Stimulated activated CD8-positive, alpha-beta memory T cell treated with anti-CD3 and anti-CD28 coated beads, Interleukin-12 subunit alpha, Interleukin-12 subunit beta, amount 100 ng/mL, for 1 hour (primary cell): Measurements from ENCODE around the gene HS1BP3.

Experiments used
- DNase-seq: peaks from one replicate; pipeline ENCODE4 v3.0.0-alpha.2; 2020; ENCODE audit warnings: low read depth

Gene HS1BP3

DNA sequence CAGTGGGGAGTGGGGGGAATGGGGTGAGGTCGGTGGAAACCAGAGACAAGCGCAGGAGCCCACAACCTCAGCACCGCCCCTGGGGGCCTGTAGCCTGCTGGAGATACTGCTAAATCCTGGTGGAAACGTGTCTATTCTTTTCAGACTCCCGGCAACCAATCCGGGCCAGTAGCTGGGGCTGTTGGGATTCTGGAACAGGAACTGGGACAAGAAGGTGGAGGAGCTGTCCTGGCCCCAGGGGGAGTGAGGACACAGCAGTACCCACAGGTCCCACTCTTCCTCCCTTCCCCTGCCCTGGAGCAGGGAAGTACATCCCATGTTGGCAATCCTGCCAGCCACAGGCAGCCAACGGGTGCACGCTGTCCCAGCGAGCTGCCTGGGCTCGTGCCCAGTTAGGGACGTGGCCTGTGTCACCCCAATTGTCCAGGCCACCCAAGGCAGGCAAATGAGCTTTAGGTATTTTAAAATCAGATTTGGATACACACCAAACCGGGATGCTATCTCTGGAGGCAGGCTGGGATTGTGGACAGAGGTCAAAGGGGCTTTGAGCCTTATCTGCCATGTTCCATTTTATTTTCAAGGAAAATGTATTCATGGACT, 51.8 kb downstream of the HS1BP3 start:
- no peak for DNase-seq

DNA sequence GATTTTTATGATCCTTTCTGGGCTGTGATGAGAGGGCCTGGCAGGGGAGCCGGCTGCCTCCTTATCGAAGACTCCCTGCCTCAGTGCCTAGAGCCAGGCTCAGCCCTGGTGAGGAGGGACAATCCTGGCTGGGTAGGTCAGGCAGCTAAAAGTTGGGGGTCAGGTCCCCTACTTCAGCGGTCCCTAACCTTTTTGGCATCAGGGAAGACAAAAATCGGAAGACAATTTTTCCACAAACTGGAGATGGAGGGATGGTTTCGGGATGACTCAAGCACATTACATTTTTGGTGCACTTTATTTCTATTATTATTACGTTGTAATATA, 53.1 kb downstream of the HS1BP3 start:
- DNase-seq: no peak

DNA sequence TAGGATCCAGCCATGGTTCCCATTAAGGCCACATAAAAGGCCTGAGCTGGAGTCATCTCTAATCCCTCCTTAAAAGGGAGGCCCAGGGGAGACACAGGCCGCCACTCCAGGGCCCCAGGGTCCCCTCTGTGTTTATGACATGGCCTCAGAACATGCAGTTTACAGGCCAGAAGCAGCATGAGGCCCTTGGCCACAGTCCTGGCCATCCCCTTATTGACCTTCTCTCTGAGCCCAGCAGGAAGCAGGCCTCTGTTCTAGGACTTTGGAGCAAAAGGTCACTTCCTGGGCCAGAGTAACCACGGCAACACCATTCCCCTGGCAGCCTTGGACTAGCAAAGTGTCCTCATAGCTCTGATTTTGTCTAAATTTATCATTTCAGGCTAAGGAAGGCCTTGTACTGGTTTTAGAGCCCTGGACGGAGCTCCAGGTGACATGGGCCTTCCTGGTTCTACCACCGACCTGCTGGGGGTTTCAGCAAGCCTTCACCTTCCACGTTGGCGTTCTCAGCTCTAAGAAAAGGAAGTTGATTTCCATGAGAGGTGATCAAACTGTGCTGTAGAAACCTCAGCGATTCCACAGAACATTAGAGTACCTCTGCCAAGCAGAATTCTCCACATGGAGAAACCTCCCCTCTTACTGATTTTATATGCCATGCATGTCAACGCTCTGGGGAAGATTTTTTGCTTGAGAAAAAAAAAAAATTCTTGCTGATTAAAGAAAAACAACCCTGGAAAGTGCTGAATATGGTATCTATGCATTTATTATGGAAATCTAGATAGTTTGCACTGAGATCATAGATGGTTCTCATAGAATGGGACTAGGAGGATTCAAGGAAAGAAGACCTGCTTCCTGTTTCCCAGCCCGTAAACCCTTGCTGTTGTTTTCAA, 53.7 kb downstream of the HS1BP3 start:
- DNase-seq: no peak

DNA sequence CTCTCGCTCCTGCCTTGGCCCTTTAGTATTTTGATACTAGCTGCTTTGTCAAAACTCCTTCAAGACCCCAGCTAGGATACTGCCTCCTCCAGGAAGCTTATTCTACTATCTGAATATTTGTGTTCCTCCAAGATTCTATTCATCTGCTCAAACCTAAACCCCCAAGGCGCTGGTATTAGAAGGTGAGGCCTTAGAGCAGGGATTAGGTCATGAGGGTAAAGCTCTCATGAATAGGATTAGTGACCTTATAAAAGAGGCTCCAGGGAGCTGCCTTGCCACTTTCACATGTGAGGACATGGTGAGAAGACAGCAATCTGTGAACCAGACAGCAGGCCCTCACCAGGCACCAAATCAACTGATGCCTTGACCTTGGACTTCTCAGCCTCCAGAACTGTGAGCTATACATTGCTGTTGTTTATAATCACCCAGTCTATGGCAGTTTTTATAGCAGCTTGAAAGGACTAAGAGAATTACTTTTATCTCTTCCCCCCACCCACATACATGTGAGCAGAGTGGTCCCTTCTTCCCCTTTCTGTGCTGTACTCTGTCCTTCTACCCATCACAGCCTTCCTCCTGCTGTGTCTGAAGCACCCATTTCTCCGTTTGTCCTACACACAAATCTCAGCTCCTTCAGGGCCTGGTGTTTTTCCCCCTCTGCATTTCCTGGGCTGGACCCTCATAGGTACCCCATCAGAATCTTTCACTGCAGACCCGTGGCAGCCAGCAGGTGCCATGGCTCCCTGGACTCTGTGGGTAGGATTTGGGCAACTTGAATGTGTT, 54.5 kb downstream of the HS1BP3 start:
- no peak for DNase-seq

DNA sequence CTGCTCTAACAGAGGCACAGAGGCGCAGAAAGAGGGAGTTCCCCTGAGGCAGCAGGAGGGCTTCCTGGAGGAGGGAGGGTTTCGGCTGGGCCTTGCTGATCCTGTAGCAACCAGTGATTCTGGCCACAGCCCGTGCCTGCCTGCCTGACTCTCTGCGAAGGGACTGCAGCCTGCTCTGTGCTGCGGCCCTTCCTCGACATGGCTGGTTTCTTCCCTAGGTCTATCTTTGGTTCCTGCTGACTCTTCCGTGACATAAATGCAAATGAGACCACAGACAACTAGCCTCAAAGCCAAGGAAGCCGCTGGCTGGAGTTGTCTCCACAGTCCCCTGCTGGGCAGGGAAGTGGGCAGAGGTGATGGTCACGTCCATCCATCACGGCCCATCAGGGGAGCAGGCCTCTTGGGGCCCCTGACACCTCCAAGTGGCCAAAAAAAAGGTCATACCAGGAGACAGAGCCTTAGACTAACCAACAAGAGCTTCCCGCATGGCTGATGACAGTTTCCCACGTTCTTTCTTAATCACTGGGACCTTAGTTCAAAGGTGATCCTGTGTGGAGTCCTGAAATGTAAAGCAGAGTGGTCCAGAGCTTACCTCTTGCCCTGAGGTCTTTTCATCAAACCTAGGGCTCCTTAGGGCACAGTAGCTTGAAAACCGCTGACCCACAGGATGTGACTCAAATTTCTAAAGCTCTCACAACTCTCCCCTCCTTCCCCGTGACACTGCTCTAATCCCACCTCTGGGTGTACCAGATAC, 55.3 kb downstream of the HS1BP3 start:
- DNase-seq: no peak

DNA sequence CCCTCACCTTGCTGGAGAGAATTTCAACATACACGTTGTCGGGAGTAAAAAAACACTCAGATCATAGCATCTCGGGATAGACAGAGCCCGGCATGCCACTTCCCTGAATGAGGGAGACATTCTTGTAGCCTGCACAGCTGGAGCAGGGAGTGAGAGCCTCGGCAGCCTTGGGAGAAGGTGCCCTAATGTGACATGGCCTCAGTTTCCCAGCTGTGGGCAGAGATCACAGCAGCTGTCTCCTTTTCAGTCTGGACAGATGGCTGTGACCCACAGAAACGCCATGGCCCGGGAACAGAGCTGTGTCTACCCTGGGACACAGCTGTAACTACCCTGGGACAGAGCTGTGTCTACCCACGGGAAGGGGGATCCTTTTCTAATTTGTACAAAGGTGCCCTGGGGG, 55.9 kb downstream of the HS1BP3 start:
- DNase-seq: no peak

DNA sequence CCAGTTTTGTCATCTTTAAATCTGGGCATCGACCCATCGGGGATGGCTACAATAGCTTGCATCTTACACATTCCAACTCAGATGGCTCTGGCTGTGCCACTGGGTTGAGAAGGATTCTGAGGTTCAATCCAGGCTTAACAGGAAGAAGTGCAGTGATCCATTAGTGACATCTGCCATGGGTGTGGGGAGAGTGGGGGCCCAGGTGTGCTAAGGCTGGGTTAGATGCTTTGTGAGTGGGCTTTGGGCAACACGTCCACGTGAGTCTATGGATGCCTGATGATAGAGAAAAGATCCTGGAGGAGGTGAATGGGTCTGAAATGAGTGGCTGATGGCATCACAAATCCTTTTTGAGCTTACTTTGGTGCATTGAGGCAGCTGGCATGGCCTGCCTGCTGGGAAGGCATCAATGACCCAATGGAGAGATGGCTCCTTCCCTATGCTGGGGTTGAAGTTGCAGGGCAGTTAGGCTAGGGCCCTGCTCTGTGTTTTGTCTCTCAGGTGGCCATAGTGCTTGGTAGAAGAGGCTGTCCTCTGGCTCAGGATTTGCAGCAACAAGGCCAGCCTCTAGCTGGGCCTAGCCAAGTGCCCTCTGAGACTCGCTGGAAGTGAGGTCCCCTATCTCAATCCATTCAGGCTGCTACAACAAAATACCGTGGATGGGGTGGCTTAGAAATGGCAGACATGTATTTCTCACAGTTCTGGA, 56.7 kb downstream of the HS1BP3 start:
- no peak for DNase-seq

DNA sequence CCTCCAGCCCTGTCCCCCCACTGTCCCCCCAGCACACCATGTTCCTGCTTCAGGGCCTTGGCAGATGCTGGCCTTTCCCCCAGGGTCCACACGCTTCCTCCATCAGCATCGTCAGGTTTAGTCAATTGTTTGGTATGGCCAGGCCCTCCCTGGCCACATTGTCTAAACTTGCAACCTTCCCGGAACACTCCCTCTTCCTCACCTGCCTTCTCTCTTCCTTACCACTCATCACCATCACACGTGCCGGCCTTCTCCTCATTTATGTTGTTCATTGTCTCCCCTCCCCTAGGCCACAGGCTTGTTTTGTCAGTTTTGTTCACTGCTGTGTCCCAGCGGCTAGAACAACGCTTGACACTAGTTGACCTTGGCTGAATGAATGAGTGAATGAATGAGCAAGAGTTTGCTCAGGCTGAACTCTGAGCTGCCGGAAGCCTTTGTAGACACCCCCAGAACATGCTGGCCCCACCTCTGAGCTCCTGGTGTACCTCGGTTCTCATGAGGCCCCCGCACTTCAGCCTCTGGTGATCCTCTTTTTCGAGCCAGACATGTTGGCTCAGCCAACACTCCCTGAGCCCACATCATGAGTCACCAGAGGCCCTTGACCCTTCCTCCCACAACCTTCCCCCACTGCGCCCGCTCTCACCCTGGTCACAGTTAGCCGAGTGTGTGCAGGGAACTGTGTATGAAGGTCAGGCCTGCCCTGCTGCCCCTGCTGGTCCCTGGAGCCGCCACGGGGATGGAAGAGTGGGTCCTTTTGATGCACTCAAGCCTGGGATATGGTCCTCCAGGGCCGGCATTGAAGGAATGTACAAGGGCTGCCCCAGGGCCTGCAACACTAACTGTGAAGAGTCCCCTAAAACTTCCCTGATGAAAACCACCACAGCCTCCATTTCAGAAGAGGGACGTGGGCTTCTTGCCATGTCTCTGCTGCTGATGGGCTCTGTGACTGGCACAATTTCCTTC, 57.5 kb downstream of the HS1BP3 start:
- DNase-seq: no peak

DNA sequence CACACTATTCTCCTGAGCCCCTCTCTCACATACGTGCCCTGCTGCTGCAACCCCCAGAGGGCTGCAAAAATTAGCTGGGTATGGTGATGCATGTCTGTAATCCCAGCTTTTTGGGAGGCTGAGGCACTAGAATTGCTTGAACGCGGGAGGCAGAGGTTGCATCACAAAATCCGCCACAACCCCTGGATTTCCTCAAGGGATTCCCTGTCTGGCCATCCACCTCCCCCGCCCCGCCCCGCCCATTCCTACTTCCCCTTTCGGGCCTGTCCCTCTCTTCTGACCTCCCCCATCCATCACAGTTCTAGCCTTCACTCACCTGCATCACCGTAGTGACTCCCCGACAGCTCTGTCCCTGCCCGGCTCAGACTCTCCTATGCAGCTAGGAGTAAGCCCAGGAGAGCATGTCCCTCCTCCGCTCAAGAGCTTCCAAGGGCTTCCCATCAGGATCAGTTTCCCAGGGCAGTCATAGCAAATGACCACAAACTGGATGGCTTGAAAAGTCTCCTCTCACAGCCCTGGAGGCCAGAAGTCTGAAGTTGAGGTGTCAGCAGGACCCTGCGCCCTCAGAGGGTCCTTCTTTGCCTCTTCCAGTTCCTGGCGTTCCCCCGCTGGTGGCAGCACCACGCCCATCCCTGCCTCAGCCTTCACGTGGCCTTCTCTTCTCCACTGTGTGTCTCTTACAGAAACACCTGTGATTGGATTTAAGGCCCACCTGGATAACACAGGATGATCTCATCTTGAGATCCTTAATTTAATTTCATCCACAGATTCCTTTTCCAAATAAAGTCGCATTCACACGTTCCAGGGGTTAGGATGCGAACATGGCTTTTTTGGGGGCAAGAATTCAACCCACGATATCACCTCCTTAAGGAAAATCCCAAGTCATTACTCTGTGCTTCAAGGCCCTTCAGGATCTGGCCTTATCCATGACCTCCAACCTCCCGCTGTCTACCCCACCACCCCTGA, 58.5 kb downstream of the HS1BP3 start:
- DNase-seq: no peak

DNA sequence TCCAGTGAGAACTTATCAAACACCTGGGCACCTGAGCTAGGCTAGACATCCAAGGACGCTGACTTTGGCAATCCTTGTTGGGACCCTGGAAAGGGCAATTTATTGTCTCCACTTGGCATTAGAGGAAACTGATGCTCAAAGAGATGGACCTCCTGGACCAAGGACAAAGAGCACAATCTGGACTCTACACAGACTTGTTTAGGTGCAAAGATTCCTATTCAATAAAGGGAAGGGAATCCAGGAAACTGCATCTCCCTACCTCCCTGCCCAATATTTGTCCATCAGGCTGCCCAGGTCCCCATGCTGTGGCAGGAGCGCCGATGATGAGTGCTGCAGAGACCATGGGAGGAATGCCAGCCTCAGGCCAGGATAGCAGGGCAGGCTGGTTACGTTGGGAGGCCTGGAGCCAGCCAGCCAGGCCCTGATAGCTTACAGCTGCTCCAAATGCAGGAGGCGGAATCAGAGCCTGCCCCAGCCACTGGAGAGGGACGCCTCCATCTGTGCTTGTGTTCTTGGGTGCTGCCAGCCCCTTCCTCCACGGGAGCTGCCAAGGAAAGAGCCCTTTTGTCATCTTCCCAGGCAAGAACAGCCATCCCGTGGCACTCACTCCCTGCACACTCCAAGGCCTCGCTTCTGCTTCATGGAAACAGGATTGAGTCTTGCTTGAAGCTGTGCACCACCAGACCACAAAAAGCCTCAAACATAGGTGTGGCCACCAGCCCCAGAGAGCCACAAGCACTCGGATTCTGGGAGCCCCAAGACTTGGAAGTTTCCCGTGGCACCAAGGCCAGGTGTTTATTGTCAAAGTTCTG, 60.0 kb downstream of the HS1BP3 start:
- DNase-seq: no peak

DNA sequence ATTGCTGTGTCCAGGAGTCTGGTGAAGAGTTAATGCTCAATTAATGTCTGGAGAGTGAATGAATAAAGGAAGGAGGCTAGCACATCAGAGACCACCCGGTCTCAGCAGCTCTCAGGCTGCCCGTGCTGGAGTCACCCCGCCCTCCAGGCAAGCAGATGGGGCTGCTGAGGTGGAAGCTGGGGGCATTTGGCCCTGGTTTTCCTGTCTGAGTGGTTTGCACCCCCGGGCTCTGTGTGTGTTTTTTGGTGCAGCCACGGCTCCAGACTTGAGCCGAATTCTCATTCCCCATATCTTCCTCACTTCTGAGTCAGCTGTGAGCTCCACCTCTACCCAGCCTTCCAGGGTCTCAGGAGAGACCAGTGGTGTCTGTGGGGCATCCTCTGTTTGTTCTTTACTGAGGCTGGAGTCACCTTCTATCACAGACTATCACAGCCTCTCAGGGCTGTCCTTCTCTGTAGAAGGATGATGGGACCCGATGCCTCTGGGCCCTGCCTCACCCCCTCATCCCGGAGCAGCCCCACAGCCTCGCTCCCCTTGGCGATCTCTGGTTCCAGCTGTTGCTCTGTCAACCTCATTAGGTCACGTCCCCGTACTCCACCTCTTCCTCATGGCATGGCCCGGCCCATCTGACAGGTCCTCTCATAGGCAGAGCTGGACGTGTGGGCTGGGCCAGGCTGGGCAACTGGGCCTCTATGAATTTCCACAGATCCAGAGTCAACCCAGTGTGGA, 60.8 kb downstream of the HS1BP3 start:
- no peak for DNase-seq

DNA sequence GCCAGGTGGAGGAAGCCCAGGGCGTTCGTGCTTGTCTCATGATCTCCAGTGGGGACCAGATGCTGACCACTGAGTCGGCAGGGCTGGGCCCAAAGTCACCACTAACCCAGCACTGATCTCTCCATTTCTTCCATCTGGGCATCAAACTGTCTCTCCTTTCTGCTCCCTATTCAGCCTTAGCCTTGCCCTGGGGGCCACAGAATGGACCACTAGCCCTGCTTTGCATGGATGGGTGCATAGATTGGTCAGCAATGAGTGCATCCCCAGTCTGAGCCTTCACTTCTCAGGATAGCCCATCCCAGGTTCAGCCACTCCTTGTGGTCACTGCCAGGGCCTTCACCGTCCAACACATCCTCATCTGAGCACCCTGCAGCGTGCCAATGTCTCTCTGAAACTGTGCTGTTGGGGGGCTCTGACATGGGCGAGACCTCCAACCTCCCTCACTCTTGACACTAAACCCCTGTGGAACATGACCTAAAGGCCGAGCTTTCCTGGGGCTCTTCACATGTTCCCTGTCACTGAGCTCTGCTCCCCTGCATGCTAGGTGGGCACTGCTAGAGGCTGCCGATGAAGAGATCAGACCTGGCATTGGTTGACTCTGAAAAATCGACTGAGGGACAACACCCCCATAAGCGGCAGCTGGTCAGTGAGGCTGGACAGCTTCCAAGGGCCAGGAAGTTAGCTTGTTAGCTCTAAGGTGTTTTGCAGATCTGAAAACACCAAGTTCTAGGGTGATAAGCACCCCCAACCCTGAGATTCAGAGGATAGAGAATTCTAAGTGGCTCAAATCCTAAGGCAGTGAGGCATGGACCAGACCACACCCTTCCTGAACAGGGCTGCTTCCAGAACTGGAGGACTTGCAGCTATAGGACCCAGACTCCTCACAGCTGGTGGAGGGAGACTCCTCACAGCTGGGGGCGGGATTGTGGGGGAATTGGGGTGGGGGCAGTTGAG, 61.7 kb downstream of the HS1BP3 start:
- no peak for DNase-seq

DNA sequence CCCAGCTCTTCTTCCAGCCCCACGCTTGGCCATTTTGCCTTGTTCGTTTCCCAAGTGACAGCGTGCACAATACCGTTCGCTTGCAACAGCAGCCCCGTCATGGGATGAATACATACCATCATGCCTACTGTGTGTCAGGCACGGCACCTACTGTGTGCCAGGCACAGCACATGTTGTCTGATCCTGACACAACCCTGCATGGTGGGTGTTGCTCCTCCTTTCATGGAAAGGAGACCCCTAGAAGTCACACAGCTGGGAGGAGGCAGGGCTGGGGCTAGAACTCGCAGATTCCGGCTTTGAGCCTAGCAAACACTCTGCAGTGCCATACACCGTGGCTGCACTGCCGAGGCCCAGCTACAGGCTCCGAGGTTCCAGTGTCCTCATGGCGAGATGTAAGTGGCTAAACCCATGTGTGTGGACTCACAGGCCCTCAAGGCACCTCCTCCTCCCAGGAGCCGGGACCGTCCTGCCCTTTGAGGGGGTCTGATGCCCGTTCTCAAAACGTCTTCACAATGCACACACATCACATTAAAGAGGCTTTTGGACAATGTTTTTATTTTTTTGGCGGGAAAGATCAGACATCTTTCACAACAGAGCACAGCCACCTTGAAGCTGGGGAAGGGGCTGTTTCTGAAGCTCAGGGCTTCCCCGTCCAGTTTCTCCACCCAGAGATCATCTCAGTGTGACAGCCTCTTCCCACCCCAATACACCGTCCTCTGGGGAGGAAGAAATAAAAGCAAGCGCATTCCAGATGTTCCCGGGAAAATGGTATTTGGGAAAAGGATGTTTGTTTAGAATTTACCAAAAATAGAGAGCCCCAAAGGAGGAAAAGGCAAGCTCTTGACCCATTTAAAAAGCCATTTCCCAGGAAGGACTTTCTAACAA, 64.9 kb downstream of the HS1BP3 start:
- DNase-seq: no peak

DNA sequence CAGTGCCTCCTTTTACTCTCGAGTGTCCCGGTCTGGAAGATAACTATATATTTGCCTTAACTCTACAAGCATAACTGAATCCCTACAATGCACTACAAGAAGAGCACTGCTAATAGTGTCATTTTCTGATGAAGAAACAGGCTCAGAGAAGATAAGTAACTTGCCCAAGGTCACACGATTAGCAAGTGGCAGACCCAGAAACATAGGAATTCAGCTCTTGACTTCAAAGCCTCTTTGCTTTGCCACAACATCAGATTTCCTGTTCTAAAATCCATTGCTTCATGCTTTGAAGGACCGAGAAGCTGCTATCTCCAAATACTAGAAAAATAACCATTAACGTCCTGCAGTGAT, 65.6 kb downstream of the HS1BP3 start:
- no peak for DNase-seq
